C4-2B (cell line): Measurements from ENCODE around the gene LDLRAD3.

ENCODE experiments used
- CTCF ChIP-seq: fragments of 450-650 bp; conservative IDR thresholded peaks from 2 replicates; pipeline ENCODE4 v1.5.1; 2017; ENCODE audit warnings: mild to moderate bottlenecking
- ZFX ChIP-seq: fragments of 450-650 bp; IDR thresholded peaks from 2 replicates; pipeline ENCODE4 v1.6.1; 2017

- TF ChIP-seq CTCF, result no peak
- TF ChIP-seq ZFX, result no peak
Observed at GRCh38 chr11:36139767-36140166, 195.9 kb downstream of the LDLRAD3 start.
